Hypothalamus (tissue), 51 donors: ENCODE data around the gene ENTPD5.
"Not testable (repeated sequence)": the region's sequence is repeated elsewhere in the genome, so short reads cannot be mapped to it uniquely, and the experiment has no call there.

Experiments
- DNase-seq, 51 donors: peaks; one replicate each; lab custom pipeline; 2025; lab: John Stamatoyannopoulos, UW

ENTPD5 gene

GRCh38 chr14:74008843-74009499 lies 10.1 kb downstream of the ENTPD5 start:
- no peak for DNase-seq

- DNase-seq: not testable (repeated sequence)
Measured at GRCh38 chr14:74005664-74006063, 13.4 kb downstream of the ENTPD5 start.

- no peak for DNase-seq
Measured at GRCh38 chr14:73998726-73999125, 20.4 kb downstream of the ENTPD5 start.

DNA sequence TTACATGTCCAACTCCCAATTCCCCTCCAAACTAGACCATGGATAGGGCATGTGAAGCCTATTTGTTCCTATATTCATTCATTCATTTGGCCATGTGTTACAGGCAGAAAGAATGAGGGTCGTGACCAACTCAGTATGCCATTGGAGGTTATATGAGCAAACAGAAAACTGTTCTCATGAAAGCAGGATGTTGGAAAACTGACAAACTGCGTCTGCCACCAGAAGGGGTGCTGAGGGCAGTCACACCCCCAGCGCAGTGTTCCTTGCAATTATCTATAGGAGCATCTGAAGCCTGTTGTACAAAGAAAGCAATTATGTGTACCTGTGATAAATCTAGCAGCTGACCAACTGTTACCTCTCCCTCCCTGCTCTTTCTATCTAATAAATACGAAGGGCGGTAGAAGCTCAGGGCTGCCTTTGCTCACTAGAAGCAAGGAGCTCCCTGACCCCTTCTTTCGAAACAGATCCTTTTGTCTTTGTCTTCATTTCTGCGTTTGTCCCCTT lies 21.1 kb downstream of the ENTPD5 start:
- no peak for DNase-seq

GRCh38 chr14:73997108-73997943 lies 21.8 kb downstream of the ENTPD5 start:
- no peak for DNase-seq

DNA sequence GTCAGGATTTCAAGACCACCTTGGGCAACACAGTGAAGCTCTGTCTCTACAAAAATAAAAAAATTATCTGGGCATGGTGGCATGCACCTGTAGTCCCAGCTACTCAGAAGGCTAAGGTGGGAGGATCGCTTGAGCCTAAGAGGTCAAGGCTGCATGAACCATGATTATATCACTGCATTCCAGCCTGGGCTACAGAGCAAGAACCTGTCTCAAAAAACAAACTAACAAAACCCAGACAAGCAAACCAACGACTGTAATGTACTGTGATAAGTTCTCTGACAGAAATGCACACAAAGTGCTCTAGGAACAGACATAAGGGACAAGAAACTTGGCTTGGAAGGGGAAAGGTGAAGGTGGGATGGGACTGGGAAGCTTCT lies 22.4 kb downstream of the ENTPD5 start:
- no peak for DNase-seq

DNA sequence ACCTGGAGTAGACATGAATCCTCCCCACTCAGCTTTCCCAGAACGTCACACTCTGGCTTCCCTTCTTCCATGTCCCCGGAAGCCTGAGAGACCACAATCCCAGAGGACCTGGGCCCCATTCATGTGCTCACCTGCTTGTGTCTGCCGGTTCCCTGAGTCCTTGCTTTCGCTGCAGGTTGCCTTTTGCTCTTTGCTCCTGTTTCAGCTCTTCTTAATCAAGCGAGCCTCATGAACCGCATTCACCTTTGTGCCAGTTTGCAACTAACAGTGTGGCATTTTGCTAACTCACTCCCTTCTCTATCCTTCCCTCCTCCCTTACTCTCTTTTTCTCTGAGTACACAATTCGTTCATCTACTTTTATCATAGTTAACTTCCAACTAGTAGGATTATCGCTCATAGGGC lies 23.1 kb downstream of the ENTPD5 start:
- no peak for DNase-seq

- not testable (repeated sequence) for DNase-seq
Measured at GRCh38 chr14:73994926-73995325, 24.2 kb downstream of the ENTPD5 start.

GRCh38 chr14:73991092-73991491 lies 28.0 kb downstream of the ENTPD5 start:
- no peak for DNase-seq

- DNase-seq: not testable (repeated sequence)
Measured at GRCh38 chr14:73988656-73989055, 30.4 kb downstream of the ENTPD5 start.

DNA sequence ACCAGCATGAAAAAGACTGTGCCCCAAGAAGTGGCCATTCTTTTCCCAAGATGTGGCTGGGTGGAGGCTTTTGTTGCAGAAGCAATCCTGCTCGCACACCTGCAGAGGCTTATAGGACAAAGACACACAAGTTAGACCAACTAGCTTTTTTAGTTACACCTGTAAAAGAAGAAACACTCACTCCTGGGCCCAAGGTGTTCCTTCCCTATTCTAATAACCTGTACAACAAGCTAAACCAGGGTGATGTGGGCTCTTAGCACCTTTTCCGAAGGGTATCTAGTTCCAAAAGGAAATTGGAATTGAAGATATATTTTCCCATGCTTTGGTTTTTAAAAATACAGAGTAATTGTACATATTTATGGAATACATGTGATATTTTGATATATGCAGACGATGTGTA lies 31.0 kb downstream of the ENTPD5 start:
- DNase-seq: no peak

GRCh38 chr14:73977896-73978295 lies 41.2 kb downstream of the ENTPD5 start:
- DNase-seq: no peak

DNA sequence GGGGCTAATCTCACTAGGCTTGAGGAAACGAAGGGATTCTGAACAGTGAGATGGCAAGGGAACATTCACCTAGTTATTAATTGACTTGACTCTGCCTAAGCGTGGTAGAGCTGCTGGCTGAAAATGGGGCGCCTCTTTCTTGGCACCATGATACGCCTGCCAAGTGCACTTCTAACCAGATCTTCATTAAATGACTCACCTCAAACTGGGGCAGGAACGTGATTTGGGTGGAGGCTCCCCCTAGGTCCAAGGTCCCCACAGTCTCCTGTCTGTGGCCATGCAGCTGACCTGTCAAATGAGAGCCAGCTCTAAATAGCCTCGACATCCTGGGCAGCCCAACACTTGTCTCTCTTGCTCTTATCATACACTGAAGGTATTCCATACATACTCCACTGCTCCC lies 43.0 kb downstream of the ENTPD5 start:
- no peak for DNase-seq

DNA sequence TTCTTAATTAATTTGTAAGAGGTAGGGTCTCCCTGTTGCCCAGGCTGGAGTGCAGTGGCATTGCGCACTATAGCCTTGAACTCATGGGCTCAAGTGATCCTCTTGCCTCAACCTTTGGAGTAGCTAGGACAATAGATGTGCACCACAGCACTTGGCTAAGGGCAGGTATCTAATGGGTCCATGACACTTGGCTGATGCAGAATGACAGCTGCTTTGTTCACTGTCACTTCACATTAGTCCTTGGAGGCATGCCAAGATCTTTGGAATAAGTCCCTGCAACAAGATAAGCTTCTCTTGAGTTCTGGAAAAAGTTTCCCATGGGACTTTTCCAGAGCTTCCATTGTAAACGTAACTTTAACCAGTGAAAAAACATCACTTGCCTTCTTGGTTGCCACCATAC lies 45.6 kb downstream of the ENTPD5 start:
- DNase-seq: no peak

DNA sequence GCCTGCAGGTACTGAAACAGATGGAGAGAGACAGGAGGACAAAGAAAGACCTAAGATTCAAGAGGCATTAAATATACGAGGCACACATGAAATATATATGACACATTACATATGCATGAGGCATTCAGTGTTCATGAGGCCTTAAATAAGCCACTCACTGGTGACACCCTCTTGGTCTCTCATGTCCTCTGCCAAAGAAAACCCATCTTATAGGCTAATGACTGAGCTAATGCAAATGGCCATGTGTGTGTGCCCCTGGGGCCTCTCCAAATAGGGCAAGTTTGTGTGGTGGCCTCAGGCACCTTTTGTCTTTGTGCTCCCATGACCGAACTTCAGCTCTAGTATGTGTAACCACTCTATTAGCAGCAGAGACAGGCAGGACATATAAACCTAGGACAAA lies 50.2 kb downstream of the ENTPD5 start:
- DNase-seq: no peak

DNA sequence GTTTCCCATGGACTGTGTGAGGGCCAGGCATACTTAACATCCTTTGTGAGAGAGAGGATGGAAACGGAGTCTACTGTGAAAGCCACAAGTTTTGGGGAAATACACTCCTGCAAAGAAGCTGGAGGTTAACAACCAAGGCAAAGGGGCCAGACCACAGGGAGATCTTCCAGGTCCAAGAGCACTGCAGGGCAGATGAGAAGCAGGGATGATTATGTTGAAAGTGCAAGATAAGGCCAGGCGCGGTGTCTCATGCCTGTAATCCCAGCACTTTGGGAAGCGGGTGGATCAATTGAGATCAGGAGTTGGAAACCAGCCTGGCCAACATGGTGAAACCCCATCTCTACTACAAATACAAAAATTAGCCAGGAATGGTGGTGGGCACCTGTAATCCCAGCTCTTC lies 53.9 kb downstream of the ENTPD5 start:
- no peak for DNase-seq

- DNase-seq: no peak
Measured at GRCh38 chr14:73961192-73961591, 57.9 kb downstream of the ENTPD5 start.

GRCh38 chr14:73958591-73958990 lies 60.5 kb downstream of the ENTPD5 start:
- DNase-seq: no peak

- DNase-seq: no peak
Measured at GRCh38 chr14:73955674-73956073, 63.4 kb downstream of the ENTPD5 start.

DNA sequence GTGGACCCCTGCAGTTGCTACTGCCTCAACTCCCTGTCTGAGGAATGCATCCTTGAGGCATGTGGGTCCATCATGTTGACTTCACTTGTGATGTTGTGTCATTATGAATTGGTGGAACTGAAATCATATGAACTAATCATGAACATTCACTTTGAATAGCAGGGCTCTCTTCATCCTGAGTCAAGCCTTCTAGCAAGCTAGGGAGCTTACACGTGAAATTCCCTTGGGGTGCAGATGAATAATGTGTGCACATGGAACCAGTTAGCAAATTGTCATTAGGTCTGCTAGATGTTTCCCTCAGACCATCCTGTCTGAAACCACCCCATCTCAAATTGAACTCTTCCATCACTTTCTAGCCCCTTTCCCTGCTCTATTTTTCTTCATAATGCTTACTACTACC lies 65.4 kb downstream of the ENTPD5 start:
- no peak for DNase-seq

GRCh38 chr14:73949752-73950734 lies 69.0 kb downstream of the ENTPD5 start, which contains the start of the genes COQ6 and FAM161B:
COQ6 (plus strand) TSS chr14:73950302; CDS start chr14:73950333, 31 bp downstream.
FAM161B (minus strand) TSS chr14:73950094; CDS start chr14:73950026, 68 bp downstream.
- DNase-seq: peak; percentile 60 to 96 (median 92)
